GM18870 (cell line): ENCODE measurements around the gene NUDC.
"Not testable (repeated sequence)": the region's sequence is repeated elsewhere in the genome, so short reads cannot be mapped to it uniquely, and the experiment has no call there.

Source experiments
- ATAC-seq: cut with Tn5 transposase; IDR thresholded peaks from one replicate; pipeline ENCODE4 v1.9.1; 2021; ENCODE audit warnings: moderate library complexity; ENCODE audit not compliant: unreplicated experiment

The NUDC gene

GRCh38 chr1:26986658-26987057 is 65.1 kb downstream of the NUDC start:
- ATAC-seq = no peak

GRCh38 chr1:26989403-26990109 is 68.0 kb downstream of the NUDC start:
- not testable (repeated sequence) for ATAC-seq

GRCh38 chr1:26991310-26992116 is 70.0 kb downstream of the NUDC start:
- no peak for ATAC-seq

GRCh38 chr1:26993237-26994019 is 71.9 kb downstream of the NUDC start, which contains the start of gene TRNP1:
TSS of gene TRNP1 (plus strand) at chr1:26993692. CDS start at chr1:26993787, 95 bp downstream.
- no peak for ATAC-seq

GRCh38 chr1:26994020-26994786 is 72.7 kb downstream of the NUDC start:
- no peak for ATAC-seq

- ATAC-seq = no peak
Observed at GRCh38 chr1:26994787-26995517, 73.4 kb downstream of the NUDC start.

GRCh38 chr1:26996024-26996423 is 74.5 kb downstream of the NUDC start:
- ATAC-seq = no peak
